SK-N-SH treated with all-trans-retinoic acid at 6 μM for 48 hours (cell line): Measurements from ENCODE around the gene PRIMPOL.

Source experiments
- ARNTL ChIP-seq: fragments of 450-650 bp; formaldehyde crosslinking; IDR thresholded peaks from 2 replicates; pipeline ENCODE4 v1.5.0; 2020; ENCODE audit warnings: low read depth, mild to moderate bottlenecking, moderate library complexity, borderline replicate concordance
- CSDC2 ChIP-seq: fragments of 250-450 bp; sonication (Bioruptor Pico); IDR thresholded peaks from 2 replicates; pipeline ENCODE4 v1.5.0; 2020; ENCODE audit warnings: mild to moderate bottlenecking, moderate library complexity
- OSR1 ChIP-seq: fragments of 250-450 bp; sonication (Bioruptor Pico); IDR thresholded peaks from 2 replicates; pipeline ENCODE4 v1.8.0; 2022; ENCODE audit warnings: moderate library complexity, mild to moderate bottlenecking, inconsistent platforms
- RARB ChIP-seq: fragments of 250-450 bp; sonication (Bioruptor Pico); IDR thresholded peaks from 2 replicates; pipeline ENCODE4 v1.8.0; 2021; ENCODE audit warnings: mild to moderate bottlenecking, moderate library complexity
- TCF4 ChIP-seq: fragments of 250-450 bp; sonication (Bioruptor Pico); IDR thresholded peaks from 2 replicates; pipeline ENCODE4 v1.8.0; 2021; ENCODE audit warnings: mild to moderate bottlenecking, moderate library complexity, borderline replicate concordance
- ZFP3 ChIP-seq: fragments of 250-450 bp; sonication (Bioruptor Pico); IDR thresholded peaks from 2 replicates; pipeline ENCODE4 v1.5.0; 2020; ENCODE audit warnings: mild to moderate bottlenecking, moderate library complexity
- ZFP30 ChIP-seq: fragments of 450-650 bp; formaldehyde crosslinking; IDR thresholded peaks from 2 replicates; pipeline ENCODE4 v1.5.0; 2022; ENCODE audit warnings: mild to moderate bottlenecking, moderate library complexity
- TF ChIP-seq, protein P1 (sequence below): fragments of 250-450 bp; sonication (Bioruptor Pico); IDR thresholded peaks from 2 replicates; pipeline ENCODE4 v1.5.1; 2020; ENCODE audit warnings: low read depth, mild to moderate bottlenecking, moderate library complexity
- TF ChIP-seq, protein P2 (sequence below): fragments of 250-450 bp; sonication (Bioruptor Pico); IDR thresholded peaks from 2 replicates; pipeline ENCODE4 v1.8.0; 2020; ENCODE audit warnings: mild to moderate bottlenecking, moderate library complexity, borderline replicate concordance

DNA sequence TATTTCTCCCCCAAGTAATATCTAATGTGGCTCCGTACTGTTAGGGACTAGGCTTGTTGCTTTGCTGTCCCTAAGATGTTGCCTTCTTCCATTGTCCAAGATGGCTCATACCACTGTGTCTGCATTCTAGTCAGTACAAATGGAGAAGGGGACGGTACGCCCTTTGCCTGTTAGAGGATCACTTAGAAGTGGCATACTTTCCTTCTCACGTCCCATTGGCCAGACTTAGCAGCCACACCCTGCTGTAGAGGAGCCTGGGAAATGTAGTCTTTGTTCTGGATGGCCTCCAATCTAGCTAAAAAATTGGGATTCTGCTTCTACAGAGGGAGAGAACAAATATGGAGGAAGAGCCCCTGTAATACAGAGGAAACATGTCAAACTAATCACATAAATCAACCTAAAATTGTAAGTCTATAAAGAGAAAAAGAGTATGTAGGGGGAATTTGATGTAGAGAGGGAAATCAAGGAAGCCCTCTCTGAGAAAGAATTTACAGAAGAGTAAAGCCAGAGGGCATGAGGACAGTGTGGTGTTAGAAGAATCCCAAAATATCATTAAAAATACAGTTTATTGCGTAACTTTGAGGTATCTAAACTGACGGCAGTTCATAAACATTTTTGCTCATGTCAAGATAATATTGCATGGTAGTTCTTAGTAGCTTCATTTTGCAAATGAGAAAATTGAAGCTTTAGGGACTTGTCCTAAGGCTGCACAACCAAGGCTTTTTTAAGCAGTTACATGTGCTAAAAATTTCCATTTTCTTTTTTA, 15.1 kb downstream of the PRIMPOL start:
- TF ChIP-seq, protein P1, sequence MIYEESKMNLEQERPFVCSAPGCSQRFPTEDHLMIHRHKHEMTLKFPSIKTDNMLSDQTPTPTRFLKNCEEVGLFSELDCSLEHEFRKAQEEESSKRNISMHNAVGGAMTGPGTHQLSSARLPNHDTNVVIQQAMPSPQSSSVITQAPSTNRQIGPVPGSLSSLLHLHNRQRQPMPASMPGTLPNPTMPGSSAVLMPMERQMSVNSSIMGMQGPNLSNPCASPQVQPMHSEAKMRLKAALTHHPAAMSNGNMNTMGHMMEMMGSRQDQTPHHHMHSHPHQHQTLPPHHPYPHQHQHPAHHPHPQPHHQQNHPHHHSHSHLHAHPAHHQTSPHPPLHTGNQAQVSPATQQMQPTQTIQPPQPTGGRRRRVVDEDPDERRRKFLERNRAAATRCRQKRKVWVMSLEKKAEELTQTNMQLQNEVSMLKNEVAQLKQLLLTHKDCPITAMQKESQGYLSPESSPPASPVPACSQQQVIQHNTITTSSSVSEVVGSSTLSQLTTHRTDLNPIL (CRISPR knock-in tag), result no peak
- no peak for TF ChIP-seq ARNTL (CRISPR knock-in tag)
- TF ChIP-seq ZFP3 (CRISPR knock-in tag), result no peak
- TF ChIP-seq OSR1 (CRISPR knock-in tag), result no peak
- TF ChIP-seq TCF4 (CRISPR knock-in tag), result no peak
- TF ChIP-seq ZFP30 (CRISPR knock-in tag), result no peak
- TF ChIP-seq RARB (CRISPR knock-in tag), result no peak
- TF ChIP-seq CSDC2 (CRISPR knock-in tag), result no peak
- TF ChIP-seq, protein P2, sequence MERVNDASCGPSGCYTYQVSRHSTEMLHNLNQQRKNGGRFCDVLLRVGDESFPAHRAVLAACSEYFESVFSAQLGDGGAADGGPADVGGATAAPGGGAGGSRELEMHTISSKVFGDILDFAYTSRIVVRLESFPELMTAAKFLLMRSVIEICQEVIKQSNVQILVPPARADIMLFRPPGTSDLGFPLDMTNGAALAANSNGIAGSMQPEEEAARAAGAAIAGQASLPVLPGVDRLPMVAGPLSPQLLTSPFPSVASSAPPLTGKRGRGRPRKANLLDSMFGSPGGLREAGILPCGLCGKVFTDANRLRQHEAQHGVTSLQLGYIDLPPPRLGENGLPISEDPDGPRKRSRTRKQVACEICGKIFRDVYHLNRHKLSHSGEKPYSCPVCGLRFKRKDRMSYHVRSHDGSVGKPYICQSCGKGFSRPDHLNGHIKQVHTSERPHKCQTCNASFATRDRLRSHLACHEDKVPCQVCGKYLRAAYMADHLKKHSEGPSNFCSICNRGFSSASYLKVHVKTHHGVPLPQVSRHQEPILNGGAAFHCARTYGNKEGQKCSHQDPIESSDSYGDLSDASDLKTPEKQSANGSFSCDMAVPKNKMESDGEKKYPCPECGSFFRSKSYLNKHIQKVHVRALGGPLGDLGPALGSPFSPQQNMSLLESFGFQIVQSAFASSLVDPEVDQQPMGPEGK (CRISPR knock-in tag), result no peak
